ENCODE data around the gene UPK2.
A peak's percentile ranks its signal among the peaks of the same experiment; 100 is the strongest.

UPK2 gene

GRCh38 chr11:118971646-118972045, 15.5 kb downstream of the UPK2 start, which contains the start of gene FOXR1:
Gene FOXR1, plus strand, starts transcription at chr11:118971761. Its CDS starts 171 bp downstream, at chr11:118971932.
- Histone ChIP-seq H3K79me1 (ENCODE audit: low read length) (no peaks in the 10 kb centered on the region), H3K18ac (ENCODE audit: low read length) (no peak within 1 kb of the TSS), H2AK5ac (ENCODE audit: low read length) (no peak within 1 kb of the TSS), H2BK15ac (replicated peaks; ENCODE audit: low read depth) (no peak within 1 kb of the TSS), H3K4me3 (ENCODE audit: low read length) (no peak within 1 kb of the TSS), H3K23ac (ENCODE audit: low read length) (no peak within 1 kb of the TSS), H3K56ac (ENCODE audit: low read length) (no peak within 1 kb of the TSS), H3K4me2 (ENCODE audit: low read length) (no peak within 1 kb of the TSS), H3K4ac (ENCODE audit: low read depth, low read length) (no peak within 1 kb of the TSS), H3K79me2 (ENCODE audit: control insufficient read depth, insufficient read depth, low read length) (no peaks in the 10 kb centered on the region), H3K27ac (ENCODE audit: low read depth, low read length) (no peak within 1 kb of the TSS), H2BK5ac (ENCODE audit: low read length) (no peak within 1 kb of the TSS), H2BK120ac (ENCODE audit: low read depth, low read length) (no peak within 1 kb of the TSS), H3K4me1 (ENCODE audit: control insufficient read depth, low read depth, low read length) (no peaks in the 10 kb centered on the region), H4K5ac (ENCODE audit: low read length) (no peak within 1 kb of the TSS), H3K36me3 (ENCODE audit: control insufficient read depth, insufficient read depth, low read length) (no peaks in the 10 kb centered on the region), H3K9ac (ENCODE audit: low read length) (no peak within 1 kb of the TSS), H3K27me3 (ENCODE audit: insufficient read depth, low read length, poor library complexity) (no peaks in the 10 kb centered on the region), H4K8ac (ENCODE audit: low read depth, low read length) (no peak within 1 kb of the TSS)
- WGBS (ENCODE audit: extremely low coverage, insufficient coverage, low lambda C conversion rate), result no CpG with 5 or more reads among the region's 33 CpGs
- no peak for DNase-seq

- Histone ChIP-seq H3K56ac (ENCODE audit: low read length) (no peak overlapping the region), H3K9ac (ENCODE audit: low read length) (no peak overlapping the region), H3K79me1 (ENCODE audit: low read length) (no peaks in the 10 kb centered on the region), H3K4me1 (ENCODE audit: control insufficient read depth, low read depth, low read length) (no peaks in the 10 kb centered on the region), H2AK5ac (ENCODE audit: low read length) (no peak overlapping the region), H3K79me2 (ENCODE audit: control insufficient read depth, insufficient read depth, low read length) (no peaks in the 10 kb centered on the region), H2BK5ac (ENCODE audit: low read length) (no peak overlapping the region), H3K4ac (ENCODE audit: low read depth, low read length) (no peak overlapping the region), H3K27me3 (ENCODE audit: insufficient read depth, low read length, poor library complexity) (no peaks in the 10 kb centered on the region), H2BK120ac (ENCODE audit: low read depth, low read length) (no peak overlapping the region), H3K36me3 (ENCODE audit: control insufficient read depth, insufficient read depth, low read length) (no peaks in the 10 kb centered on the region), H2BK15ac (replicated peaks; ENCODE audit: low read depth) (no peak overlapping the region), H3K4me3 (ENCODE audit: low read length) (no peak overlapping the region), H4K5ac (ENCODE audit: low read length) (no peak overlapping the region), H4K8ac (ENCODE audit: low read depth, low read length) (no peak overlapping the region), H3K23ac (ENCODE audit: low read length) (no peak overlapping the region), H3K18ac (ENCODE audit: low read length) (no peak overlapping the region), H3K27ac (ENCODE audit: low read depth, low read length) (no peak overlapping the region), H3K4me2 (ENCODE audit: low read length) (no peak overlapping the region)
- no peak for DNase-seq
- WGBS (ENCODE audit: extremely low coverage, insufficient coverage, low lambda C conversion rate), result no CpG with 5 or more reads among the region's 2 CpGs
These were observed 17.9 kb downstream of the UPK2 start for GRCh38 chr11:118973985-118974384.

- Histone ChIP-seq H3K9ac (ENCODE audit: low read length) (no peak overlapping the region), H4K8ac (ENCODE audit: low read depth, low read length) (no peak overlapping the region), H3K4me1 (ENCODE audit: control insufficient read depth, low read depth, low read length) (no peaks in the 10 kb centered on the region), H2AK5ac (ENCODE audit: low read length) (no peak overlapping the region), H4K5ac (ENCODE audit: low read length) (no peak overlapping the region), H3K23ac (ENCODE audit: low read length) (no peak overlapping the region), H3K27ac (ENCODE audit: low read depth, low read length) (no peak overlapping the region), H3K18ac (ENCODE audit: low read length) (no peak overlapping the region), H3K4me2 (ENCODE audit: low read length) (no peak overlapping the region), H3K36me3 (ENCODE audit: control insufficient read depth, insufficient read depth, low read length) (no peaks in the 10 kb centered on the region), H3K56ac (ENCODE audit: low read length) (no peak overlapping the region), H3K4me3 (ENCODE audit: low read length) (no peak overlapping the region), H3K79me1 (ENCODE audit: low read length) (no peaks in the 10 kb centered on the region), H3K27me3 (ENCODE audit: insufficient read depth, low read length, poor library complexity) (no peaks in the 10 kb centered on the region), H2BK15ac (replicated peaks; ENCODE audit: low read depth) (no peak overlapping the region), H3K79me2 (ENCODE audit: control insufficient read depth, insufficient read depth, low read length) (no peaks in the 10 kb centered on the region), H2BK5ac (ENCODE audit: low read length) (no peak overlapping the region), H3K4ac (ENCODE audit: low read depth, low read length) (no peak overlapping the region), H2BK120ac (ENCODE audit: low read depth, low read length) (no peak overlapping the region)
- DNase-seq, result no peak
- no CpG with 5 or more reads among the region's 15 CpGs for WGBS (ENCODE audit: extremely low coverage, insufficient coverage, low lambda C conversion rate)
These were observed 19.9 kb downstream of the UPK2 start for GRCh38 chr11:118975771-118976709.

GRCh38 chr11:118979434-118979833, 23.3 kb downstream of the UPK2 start:
- H3K79me2 ChIP-seq (ENCODE audit: control insufficient read depth, insufficient read depth, low read length), result no peaks in the 10 kb centered on the region
- H3K56ac ChIP-seq (ENCODE audit: low read length), result no peak overlapping the region
- no peak overlapping the region for H3K23ac ChIP-seq (ENCODE audit: low read length)
- H2BK15ac ChIP-seq (replicated peaks; ENCODE audit: low read depth), result no peak overlapping the region
- H3K36me3 ChIP-seq (ENCODE audit: control insufficient read depth, insufficient read depth, low read length), result no peaks in the 10 kb centered on the region
- H4K5ac ChIP-seq (ENCODE audit: low read length), result no peak overlapping the region
- H3K4me2 ChIP-seq (ENCODE audit: low read length), result no peak overlapping the region
- no peak overlapping the region for H2AK5ac ChIP-seq (ENCODE audit: low read length)
- no peak overlapping the region for H3K9ac ChIP-seq (ENCODE audit: low read length)
- no CpG with 5 or more reads among the region's 9 CpGs for WGBS (ENCODE audit: extremely low coverage, insufficient coverage, low lambda C conversion rate)
- H4K8ac ChIP-seq (ENCODE audit: low read depth, low read length), result no peak overlapping the region
- H3K4me1 ChIP-seq (ENCODE audit: control insufficient read depth, low read depth, low read length), result no peaks in the 10 kb centered on the region
- no peak overlapping the region for H3K18ac ChIP-seq (ENCODE audit: low read length)
- no peak overlapping the region for H3K27ac ChIP-seq (ENCODE audit: low read depth, low read length)
- H3K4me3 ChIP-seq (ENCODE audit: low read length), result no peak overlapping the region
- no peak overlapping the region for H3K4ac ChIP-seq (ENCODE audit: low read depth, low read length)
- DNase-seq, result peak; percentile 22
- H2BK5ac ChIP-seq (ENCODE audit: low read length), result no peak overlapping the region
- no peaks in the 10 kb centered on the region for H3K79me1 ChIP-seq (ENCODE audit: low read length)
- H3K27me3 ChIP-seq (ENCODE audit: insufficient read depth, low read length, poor library complexity), result no peaks in the 10 kb centered on the region
- H2BK120ac ChIP-seq (ENCODE audit: low read depth, low read length), result no peak overlapping the region

- Histone ChIP-seq H3K4me2 (ENCODE audit: low read length) (no peak overlapping the region), H3K56ac (ENCODE audit: low read length) (peak overlapping the region; percentile 51), H3K18ac (ENCODE audit: low read length) (no peak overlapping the region), H2AK5ac (ENCODE audit: low read length) (no peak overlapping the region), H3K4me3 (ENCODE audit: low read length) (no peak overlapping the region), H3K23ac (ENCODE audit: low read length) (no peak overlapping the region), H2BK5ac (ENCODE audit: low read length) (no peak overlapping the region), H3K27me3 (ENCODE audit: insufficient read depth, low read length, poor library complexity) (no peaks in the 10 kb centered on the region), H2BK120ac (ENCODE audit: low read depth, low read length) (no peak overlapping the region), H3K4me1 (ENCODE audit: control insufficient read depth, low read depth, low read length) (no peaks in the 10 kb centered on the region), H3K79me1 (ENCODE audit: low read length) (no peaks in the 10 kb centered on the region), H3K9ac (ENCODE audit: low read length) (peak overlapping the region; percentile 16), H3K79me2 (ENCODE audit: control insufficient read depth, insufficient read depth, low read length) (no peaks in the 10 kb centered on the region), H2BK15ac (replicated peaks; ENCODE audit: low read depth) (no peak overlapping the region), H3K36me3 (ENCODE audit: control insufficient read depth, insufficient read depth, low read length) (no peaks in the 10 kb centered on the region), H4K8ac (ENCODE audit: low read depth, low read length) (no peak overlapping the region), H4K5ac (ENCODE audit: low read length) (no peak overlapping the region), H3K4ac (ENCODE audit: low read depth, low read length) (no peak overlapping the region), H3K27ac (ENCODE audit: low read depth, low read length) (no peak overlapping the region)
- DNase-seq, result peak; percentile 64
- WGBS (ENCODE audit: extremely low coverage, insufficient coverage, low lambda C conversion rate), result no CpG with 5 or more reads among the region's 21 CpGs
These were observed 24.2 kb downstream of the UPK2 start for GRCh38 chr11:118980191-118980881.
